ENCODE data around the gene TAOK3. TPM values are rescaled to one million over a fixed set of nuclear protein-coding genes. Genes with fewer than 3 reads are reported as not detected.

The TAOK3 gene
- total and polyA plus RNA-seq, 2 of the 4 experiments (the other 2 are of a cell fraction), result 26.3 to 54.5 TPM

DNA sequence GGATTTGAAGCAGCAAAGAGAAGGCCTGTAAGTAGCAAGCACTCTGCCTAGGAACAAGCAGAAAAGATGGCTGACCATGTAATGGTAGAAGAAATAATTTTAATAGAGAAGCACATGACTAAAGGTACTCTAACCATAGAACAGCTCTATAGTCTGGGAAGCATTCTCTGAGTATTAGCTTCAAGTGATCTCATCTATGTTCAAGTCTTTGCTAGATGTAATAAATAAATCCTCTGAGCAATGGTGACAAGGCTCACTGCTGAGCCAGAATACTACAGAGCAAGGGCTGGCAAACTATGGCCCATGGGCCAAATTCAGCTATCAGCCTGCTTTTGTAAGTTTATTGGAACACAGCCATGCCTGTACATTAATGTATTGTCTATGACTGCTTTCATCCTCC, 152.0 kb downstream of the TAOK3 start:
- dilution Hi-C loops (cut with HindIII; ENCODE audit: low sequenced_read_pairs, unreplicated experiment) (no loop called here), intact Hi-C loops (cut with micrococcal nuclease) (no loop called here), in situ Hi-C loops (cut with MboI; ENCODE audit: low sequenced_read_pairs) (no loop called here)
- peak; percentile 61 for ATAC-seq (ENCODE audit: low read depth)
- no peak for TF ChIP-seq MAFK (IDR thresholded peaks at IDR 0.05; ENCODE audit: low read depth, low read length)
- no peak for TF ChIP-seq RFX5 (IDR thresholded peaks at IDR 0.05; ENCODE audit: low read depth, low read length)
- Histone ChIP-seq H3K18ac (ENCODE audit: low read depth, low read length) (no peak overlapping the region), H4K20me1 (ENCODE audit: insufficient read depth, low read length) (no peaks in the 10 kb centered on the region), H3K36me3 (ENCODE audit: control insufficient read depth, insufficient read depth, low read length) (peaks cover 6% of the 10 kb centered on the region), H4K8ac (ENCODE audit: low read depth in 2 of 2, low read length in 2 of 2) (no peak overlapping the region), H3K4ac (ENCODE audit: low read depth, low read length) (no peak overlapping the region), H3K14ac (replicated peaks; ENCODE audit: low read depth, low read length) (no peak overlapping the region), H2BK15ac (ENCODE audit: low read depth, low read length) (no peak overlapping the region), H3K27ac (ENCODE audit: insufficient read depth, low read length) (no peak overlapping the region), H3K56ac (ENCODE audit: extremely low read depth, insufficient read depth, low read length) (no peak overlapping the region), H4K5ac (ENCODE audit: low read depth, low read length) (no peak overlapping the region; the same call in 1 of the 2 replicates), H3K79me1 (ENCODE audit: low read depth in 1 of 2, low read length in 2 of 2) (peaks cover 3 to 11% of the 10 kb centered on the region in 2 experiments; a peak in 1 of 4 replicates), H3K9ac (ENCODE audit: low read depth, low read length) (no peak overlapping the region), H3K4me2 (ENCODE audit: low read depth, low read length) (no peak overlapping the region), H2BK20ac (ENCODE audit: low read depth, low read length) (no peak overlapping the region), H2BK5ac (ENCODE audit: low read depth, low read length, poor library complexity, severe bottlenecking) (no peak overlapping the region), H2AK9ac (replicated peaks; ENCODE audit: low read depth, low read length, poor library complexity) (no peak overlapping the region), H3K9me3 (ENCODE audit: control insufficient read depth, insufficient read depth, low read length) (no peaks in the 10 kb centered on the region), H2BK120ac (ENCODE audit: low read depth, low read length) (no peak overlapping the region), H2AFZ (replicated peaks; ENCODE audit: low read length, poor library complexity) (no peak overlapping the region), H3K4me1 (ENCODE audit: control insufficient read depth, insufficient read depth, low read length) (no peaks in the 10 kb centered on the region; the same call in 1 of the 2 replicates), H4K91ac (ENCODE audit: insufficient read depth, low read depth, low read length) (no peak overlapping the region), H3K9me1 (ENCODE audit: insufficient read depth, low read length) (no peaks in the 10 kb centered on the region), H3K4me3 (ENCODE audit: insufficient read depth, low read depth, low read length) (no peak overlapping the region), H3K23ac (ENCODE audit: low read depth, low read length) (no peak overlapping the region), H3K27me3 (ENCODE audit: control insufficient read depth, insufficient read depth, low read length) (no peaks in the 10 kb centered on the region), H2AK5ac (ENCODE audit: low read depth, low read length) (no peak overlapping the region)
- BruUV-seq (replicated peaks), result no TSS peak
- POLR2A ChIA-PET (ENCODE audit: unreplicated experiment), result interaction anchor here (0.6 kb wide), 1 partner anchor 96 kb away, joined by 5 read pairs; no protein-coding TSS in a partner anchor
- peak; percentile 64 for DNase-seq
- CTCF ChIA-PET, result interaction anchor here (0.6 kb wide), 1 partner anchor 14 kb away, joined by 4 read pairs; no protein-coding TSS in a partner anchor
